T-helper 2 cell treated with Interferon-gamma antibody and Interleukin-4, amounts not matched to agents 100 ng/mL and 5 ng/mL, for 36 hours (primary cell): ENCODE data around the gene TMEM267. TPM values are rescaled to one million over a fixed set of nuclear protein-coding genes. Genes with fewer than 3 reads are reported as not detected.
"Not testable (repeated sequence)": the region's sequence is repeated elsewhere in the genome, so short reads cannot be mapped to it uniquely, and the experiment has no call there.

Experiments
- intact Hi-C: fragments of 100-400 bp; cut with micrococcal nuclease; formaldehyde crosslinking; loops from one replicate; pipeline ENCODE4 v1.15.1; 2023
- total RNA-seq: library from RNA; stranded (reverse); gene quantifications from 2 replicates; pipeline ENCODE4 v1.2.3, GENCODE V29; 2022

The TMEM267 gene
- total RNA-seq, 1 donor from 2014 or later, result 16.9 TPM

GRCh38 chr5:43411495-43411894 is 72.2 kb downstream of the TMEM267 start:
- intact Hi-C loops, result no loop called here

- intact Hi-C loops, result no loop called here
Measured at GRCh38 chr5:43410414-43410813, 73.3 kb downstream of the TMEM267 start.

GRCh38 chr5:43409809-43410271 is 73.8 kb downstream of the TMEM267 start:
- intact Hi-C loops, result no loop called here

GRCh38 chr5:43402524-43403066 is 81.1 kb downstream of the TMEM267 start:
- intact Hi-C loops, result not testable (repeated sequence)

GRCh38 chr5:43401827-43402226 is 81.8 kb downstream of the TMEM267 start:
- intact Hi-C loops, result no loop called here

- intact Hi-C loops, result no loop called here
Measured at GRCh38 chr5:43400082-43400481, 83.6 kb downstream of the TMEM267 start.

GRCh38 chr5:43396762-43397304 is 86.8 kb downstream of the TMEM267 start:
- intact Hi-C loops, result loop anchor here (1.0 to 5.0 kb wide), 6 partner anchors 84 to 448 kb away; partner anchors contain the start of genes HMGCS1, PAIP1, TMEM267 and ZNF131

Other genes starting within 250 kb of the TMEM267 start
- 78.6 and 80.2 TPM in 2 replicates for gene HMGCS1, start 170.5 kb downstream of the TMEM267 start, total RNA-seq
- gene CCL28, start 71.5 kb downstream of the TMEM267 start, total RNA-seq, result 15.2 and 16.4 TPM in 2 replicates
- 7.9 and 8.0 TPM in 2 replicates for gene C5orf34, start 31.3 kb upstream of the TMEM267 start, total RNA-seq
- 37.1 and 41.3 TPM in 2 replicates for gene PAIP1, start 73.2 kb upstream of the TMEM267 start, total RNA-seq
- 87.2 and 89.5 TPM in 2 replicates for gene NNT, start 119.3 kb upstream of the TMEM267 start, total RNA-seq